GM12873 (cell line): ENCODE data around the gene ALPI.

ENCODE experiments used
- TF ChIP-seq, protein P1 (sequence below): IDR thresholded peaks from 2 replicates; pipeline ENCODE4 v1.5.1; 2012; ENCODE audit warnings: low read depth, mild to moderate bottlenecking, moderate library complexity, low read length, control low read depth; ENCODE audit not compliant: insufficient read depth; ENCODE audit errors: missing control alignments

ALPI gene

DNA sequence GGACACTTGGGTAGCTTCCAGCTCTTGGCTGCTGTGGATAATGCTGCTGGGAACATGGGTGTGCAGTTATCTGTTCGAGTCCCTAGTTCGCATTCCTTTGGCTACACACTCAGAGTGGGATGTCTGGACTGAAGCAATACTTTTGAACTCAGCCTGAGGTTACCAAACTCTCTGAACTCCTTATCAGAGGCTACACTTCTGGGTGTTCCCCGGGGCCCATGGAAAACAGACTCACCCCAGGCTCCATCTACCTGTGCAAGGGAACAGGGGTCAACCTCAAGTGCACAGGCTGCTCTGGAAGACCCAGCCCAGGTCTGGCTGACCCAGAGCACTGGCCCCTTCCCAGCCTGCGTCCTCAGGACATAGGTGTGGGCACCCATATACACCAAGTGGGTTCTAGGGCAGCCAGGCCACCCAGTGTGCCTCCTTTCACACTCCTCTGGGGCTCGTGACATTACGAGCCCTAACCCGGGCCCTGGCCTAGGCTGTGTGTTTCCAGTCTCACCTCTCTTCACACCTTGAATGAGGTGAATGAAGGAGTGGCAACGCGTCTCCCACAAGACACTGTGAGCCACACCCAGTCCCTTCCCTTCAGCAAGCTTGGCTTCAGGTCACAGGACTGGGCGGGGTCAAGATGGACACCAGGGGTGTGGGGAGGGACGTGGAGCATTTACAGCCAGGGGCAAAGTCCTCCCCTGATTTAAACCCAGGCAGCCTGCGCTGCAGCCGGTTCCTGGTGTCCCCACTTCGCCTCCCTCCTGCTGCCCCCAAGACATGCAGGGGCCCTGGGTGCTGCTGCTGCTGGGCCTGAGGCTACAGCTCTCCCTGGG lies at the start of gene ALPI:
Gene ALPI (plus strand): TSS at position 728 of the 830 bp plus-strand sequence. CDS start 47 bp downstream, at position 775.
- TF ChIP-seq, protein P1, sequence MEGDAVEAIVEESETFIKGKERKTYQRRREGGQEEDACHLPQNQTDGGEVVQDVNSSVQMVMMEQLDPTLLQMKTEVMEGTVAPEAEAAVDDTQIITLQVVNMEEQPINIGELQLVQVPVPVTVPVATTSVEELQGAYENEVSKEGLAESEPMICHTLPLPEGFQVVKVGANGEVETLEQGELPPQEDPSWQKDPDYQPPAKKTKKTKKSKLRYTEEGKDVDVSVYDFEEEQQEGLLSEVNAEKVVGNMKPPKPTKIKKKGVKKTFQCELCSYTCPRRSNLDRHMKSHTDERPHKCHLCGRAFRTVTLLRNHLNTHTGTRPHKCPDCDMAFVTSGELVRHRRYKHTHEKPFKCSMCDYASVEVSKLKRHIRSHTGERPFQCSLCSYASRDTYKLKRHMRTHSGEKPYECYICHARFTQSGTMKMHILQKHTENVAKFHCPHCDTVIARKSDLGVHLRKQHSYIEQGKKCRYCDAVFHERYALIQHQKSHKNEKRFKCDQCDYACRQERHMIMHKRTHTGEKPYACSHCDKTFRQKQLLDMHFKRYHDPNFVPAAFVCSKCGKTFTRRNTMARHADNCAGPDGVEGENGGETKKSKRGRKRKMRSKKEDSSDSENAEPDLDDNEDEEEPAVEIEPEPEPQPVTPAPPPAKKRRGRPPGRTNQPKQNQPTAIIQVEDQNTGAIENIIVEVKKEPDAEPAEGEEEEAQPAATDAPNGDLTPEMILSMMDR, result no peak

DNA sequence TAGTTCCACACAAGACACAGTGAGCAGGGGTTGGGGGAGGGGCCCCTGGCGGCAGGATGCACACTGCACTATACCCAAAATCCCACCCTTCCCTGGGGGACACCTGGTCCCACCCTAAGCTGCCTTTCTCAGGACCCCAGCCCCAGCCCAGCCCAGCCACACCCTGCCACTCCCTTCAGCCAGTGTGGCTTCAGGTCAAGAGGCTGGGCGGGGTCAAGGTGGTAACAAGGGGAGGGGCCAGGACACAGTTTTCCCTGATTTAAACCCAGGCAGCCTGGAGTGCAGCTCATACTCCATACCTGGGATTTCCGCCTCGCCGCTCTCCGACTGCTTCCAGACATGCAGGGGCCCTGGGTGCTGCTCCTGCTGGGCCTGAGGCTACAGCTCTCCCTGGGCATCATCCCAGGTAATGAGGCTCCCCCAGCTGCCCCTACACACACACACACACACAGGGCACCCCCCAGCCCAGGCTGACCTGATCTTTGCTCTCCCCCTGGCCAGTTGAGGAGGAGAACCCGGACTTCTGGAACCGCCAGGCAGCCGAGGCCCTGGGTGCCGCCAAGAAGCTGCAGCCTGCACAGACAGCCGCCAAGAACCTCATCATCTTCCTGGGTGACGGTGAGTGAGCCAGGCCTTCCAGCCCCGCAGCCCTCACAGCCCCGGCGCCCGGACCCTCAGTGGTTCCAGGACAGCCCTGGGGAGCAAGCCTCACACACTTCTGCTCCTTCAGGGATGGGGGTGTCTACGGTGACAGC lies 49.2 kb upstream of the ALPI start, which contains the start of gene ALPG:
Gene ALPG (plus strand): TSS at position 289 of the 755 bp plus-strand sequence. CDS start 51 bp downstream, at position 340.
- TF ChIP-seq, protein P1, result no peak

DNA sequence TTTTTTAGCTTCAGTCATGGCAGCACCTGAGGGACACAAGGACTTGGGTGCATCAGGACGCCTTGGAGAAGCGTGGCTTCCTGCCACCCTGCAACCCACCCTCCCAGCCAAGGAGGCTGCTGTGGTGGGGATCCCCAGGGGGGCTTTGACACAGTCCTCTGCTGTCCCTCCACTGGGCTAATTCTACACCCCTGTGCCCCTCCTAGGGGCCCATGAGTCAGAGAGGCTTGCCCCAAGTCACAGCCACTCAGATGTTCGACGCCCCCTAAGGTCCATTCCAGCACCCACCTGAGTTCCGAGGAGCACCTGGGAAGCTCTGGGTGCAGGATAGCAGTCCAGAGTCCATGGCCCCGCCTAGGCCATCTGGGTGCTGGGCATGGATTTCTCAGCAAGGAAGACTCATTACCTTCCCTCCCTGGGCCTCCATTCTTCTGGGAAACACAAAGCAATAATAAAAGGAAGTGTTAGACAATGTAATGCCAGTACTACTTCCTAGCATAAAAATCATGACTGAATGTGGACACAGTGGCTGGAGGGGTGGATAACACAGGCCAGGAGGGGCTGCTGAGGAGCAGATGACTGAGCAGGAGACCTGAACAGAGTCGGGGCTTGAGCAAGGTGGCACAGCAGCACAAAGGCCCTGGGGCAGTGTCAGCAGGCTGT lies 45.6 kb upstream of the ALPI start:
- TF ChIP-seq, protein P1, result no peak

- TF ChIP-seq, protein P1, result no peak
These were observed 43.9 kb upstream of the ALPI start for GRCh38 chr2:232411901-232412629.

GRCh38 chr2:232412986-232413385 lies 43.0 kb upstream of the ALPI start:
- TF ChIP-seq, protein P1, result no peak

GRCh38 chr2:232415138-232415690 lies 40.7 kb upstream of the ALPI start:
- TF ChIP-seq, protein P1, result no peak
